NCI-H510A (cell line): ENCODE data around the gene OLFM1.
"Not testable (repeated sequence)": the region's sequence is repeated elsewhere in the genome, so short reads cannot be mapped to it uniquely, and the experiment has no call there.

ENCODE experiments used
- DNase-seq: peaks from one replicate; lab custom pipeline; 2025; lab: John Stamatoyannopoulos, UW

The OLFM1 gene

DNA sequence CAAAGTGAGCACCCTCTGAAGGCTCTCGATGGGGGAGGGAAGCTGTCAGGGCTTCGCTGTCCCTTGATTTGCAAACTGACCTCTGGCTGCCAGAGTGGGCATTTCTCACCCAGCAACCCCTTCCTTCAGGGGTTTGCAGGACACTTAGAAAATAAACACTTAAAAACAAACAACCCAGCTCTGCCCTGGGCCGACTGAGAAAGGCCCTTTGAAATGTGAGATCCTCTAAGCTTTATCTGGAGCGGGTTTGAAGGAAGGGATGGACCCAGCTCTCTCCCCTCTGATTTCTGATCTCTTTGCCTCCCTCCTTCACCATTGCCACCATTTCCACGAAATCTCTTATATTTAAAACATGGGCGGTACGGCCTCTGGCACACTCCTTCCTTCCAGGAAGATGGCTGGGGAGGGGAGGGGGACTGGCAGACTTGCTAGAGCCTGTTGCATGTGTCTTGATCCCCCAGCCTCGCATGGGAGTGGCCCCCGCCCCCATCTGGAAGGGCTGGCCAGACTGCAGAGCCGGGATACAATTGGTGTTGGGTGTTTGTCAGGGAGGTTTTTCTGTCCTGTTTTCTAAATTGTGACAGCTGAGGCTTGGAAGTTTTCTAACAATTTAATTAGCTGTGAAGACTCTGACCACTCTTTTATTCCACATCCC, 20.2 kb downstream of the OLFM1 start:
- DNase-seq, result no peak

- no peak for DNase-seq
Measured at GRCh38 chr9:135108831-135109510, 21.5 kb downstream of the OLFM1 start.

- no peak for DNase-seq
Measured at GRCh38 chr9:135109650-135110049, 22.2 kb downstream of the OLFM1 start.

GRCh38 chr9:135110416-135110815, 22.9 kb downstream of the OLFM1 start:
- DNase-seq, result no peak

DNA sequence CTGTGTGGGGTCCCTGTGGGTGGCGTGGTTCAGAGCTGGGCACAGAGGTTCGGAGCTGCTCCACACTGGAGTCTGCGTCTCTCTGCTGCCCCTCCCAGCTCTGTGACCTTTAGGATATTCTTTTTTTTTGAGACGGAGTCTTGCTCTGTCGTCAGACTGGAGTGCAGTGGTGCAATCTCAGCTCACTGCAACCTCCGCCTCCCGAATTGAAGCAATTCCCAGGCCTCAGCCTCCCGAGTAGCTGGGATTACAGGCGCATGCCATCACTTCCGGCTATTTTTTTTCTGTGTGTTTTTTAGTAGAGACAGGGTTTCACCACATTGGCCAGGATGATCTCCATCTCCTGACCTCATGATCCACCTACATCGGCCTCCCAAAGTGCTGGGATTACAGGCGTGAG, 24.1 kb downstream of the OLFM1 start:
- not testable (repeated sequence) for DNase-seq

DNA sequence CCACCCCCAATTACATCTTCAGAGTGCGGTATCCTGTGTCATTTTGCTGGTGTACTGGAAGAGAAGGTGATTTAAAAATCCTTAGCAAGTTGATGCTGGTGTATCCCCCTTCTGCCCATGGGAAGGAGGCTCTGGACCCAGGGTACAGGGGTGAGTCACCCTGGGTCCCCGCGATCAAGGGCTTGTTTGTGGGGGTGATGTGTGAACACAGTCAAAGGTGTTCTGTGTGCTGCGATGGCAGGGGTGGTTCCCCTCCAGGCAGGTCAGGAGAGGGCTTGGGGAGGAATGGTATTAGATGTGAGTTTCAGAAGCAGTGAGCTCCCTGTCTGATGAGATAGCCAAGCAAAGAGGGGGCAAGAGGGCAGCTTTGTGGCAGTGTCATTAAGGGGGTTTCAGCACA, 28.9 kb downstream of the OLFM1 start:
- no peak for DNase-seq

DNA sequence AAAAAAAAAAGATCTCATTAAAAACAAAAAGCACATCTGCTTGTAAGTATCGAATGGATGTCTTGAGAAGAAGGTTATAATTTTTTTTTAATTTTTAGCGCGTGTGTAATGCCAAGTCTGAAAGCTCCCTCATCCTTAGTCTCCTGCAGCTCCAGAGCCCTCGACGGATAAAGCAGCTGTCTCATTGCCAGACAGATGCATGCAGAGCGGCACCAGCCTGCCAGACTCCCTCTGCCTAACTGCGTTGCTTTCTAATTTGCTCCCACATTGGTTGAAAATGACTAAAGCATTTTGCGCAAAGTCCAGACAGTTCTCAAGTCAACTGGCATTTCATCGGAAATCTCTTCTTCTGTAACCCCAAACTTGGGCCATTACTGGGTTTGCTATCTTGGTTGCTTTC, 29.4 kb downstream of the OLFM1 start:
- DNase-seq, result no peak

- no peak for DNase-seq
Measured at GRCh38 chr9:135117281-135117680, 29.8 kb downstream of the OLFM1 start.

DNA sequence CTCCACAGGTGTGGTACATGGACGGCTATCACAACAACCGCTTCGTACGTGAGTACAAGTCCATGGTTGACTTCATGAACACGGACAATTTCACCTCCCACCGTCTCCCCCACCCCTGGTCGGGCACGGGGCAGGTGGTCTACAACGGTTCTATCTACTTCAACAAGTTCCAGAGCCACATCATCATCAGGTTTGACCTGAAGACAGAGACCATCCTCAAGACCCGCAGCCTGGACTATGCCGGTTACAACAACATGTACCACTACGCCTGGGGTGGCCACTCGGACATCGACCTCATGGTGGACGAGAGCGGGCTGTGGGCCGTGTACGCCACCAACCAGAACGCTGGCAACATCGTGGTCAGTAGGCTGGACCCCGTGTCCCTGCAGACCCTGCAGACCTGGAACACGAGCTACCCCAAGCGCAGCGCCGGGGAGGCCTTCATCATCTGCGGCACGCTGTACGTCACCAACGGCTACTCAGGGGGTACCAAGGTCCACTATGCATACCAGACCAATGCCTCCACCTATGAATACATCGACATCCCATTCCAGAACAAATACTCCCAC, 32.1 kb downstream of the OLFM1 start:
- no peak for DNase-seq

DNA sequence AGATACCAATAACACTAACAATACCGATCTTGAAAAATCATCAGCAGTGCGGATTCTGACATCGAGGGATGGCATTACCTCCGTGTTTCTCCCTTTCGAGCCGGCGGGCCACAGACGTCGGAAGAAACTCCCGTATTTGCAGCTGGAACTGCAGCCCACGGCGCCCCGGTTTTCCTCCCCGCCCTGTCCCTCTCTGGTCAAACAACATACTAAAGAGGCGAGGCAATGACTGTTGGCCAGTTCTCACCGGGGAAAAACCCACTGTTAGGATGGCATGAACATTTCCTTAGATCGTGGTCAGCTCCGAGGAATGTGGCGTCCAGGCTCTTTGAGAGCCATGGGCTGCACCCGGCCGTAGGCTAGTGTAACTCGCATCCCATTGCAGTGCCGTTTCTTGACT, 32.8 kb downstream of the OLFM1 start:
- no peak for DNase-seq

DNA sequence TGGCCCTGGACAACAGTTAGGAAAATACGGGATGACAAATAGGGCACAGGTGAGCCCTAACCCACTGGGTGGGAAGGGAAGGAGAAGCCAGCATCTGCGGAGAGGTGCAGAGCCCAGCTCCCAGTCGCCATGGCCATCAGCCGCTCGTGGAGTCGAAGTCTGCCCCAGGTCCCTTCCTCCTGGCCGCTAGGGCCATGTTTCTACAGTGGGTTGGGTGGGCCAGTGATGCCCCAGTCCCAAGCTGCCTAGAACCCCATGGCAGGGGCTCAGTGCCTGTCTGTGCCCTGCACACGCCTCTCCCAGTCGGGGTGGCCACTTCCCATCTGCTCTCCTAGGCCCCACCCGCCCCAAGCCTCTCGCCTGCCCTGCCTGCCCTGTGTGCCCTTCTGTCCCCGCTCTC, 34.8 kb downstream of the OLFM1 start:
- no peak for DNase-seq

DNA sequence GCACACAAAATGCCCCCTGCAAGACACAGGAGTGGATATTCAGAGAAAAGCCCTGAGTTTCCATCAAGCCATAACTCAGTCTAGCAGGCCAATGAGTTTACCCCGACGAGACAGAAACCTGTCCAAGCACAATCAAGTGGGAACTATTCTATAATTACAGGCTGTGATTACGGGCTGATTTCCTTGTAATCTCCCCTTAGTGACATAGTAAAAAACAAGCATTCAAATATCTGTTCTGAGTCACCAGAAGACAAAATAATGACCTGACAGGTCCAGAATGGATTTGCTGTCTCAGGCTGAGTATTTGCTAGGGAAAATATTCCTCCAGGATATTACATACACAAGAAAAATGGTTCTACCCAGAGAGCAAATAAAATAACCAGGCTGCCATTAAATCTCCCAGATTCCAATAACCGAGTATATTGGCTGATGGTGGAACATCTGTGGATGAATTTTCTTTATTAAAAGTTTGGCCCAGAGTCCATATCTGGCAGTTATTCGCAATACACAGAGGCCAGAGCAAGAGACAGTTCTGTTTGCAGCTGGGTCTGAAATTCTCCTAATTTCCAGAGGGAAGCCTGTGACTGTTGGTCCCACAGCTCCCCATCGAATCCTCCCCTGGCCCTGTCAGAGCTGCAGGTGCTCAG, 35.8 kb downstream of the OLFM1 start:
- no peak for DNase-seq

- no peak for DNase-seq
Measured at GRCh38 chr9:135123773-135124134, 36.3 kb downstream of the OLFM1 start.

- no peak for DNase-seq
Measured at GRCh38 chr9:135126451-135127187, 39.2 kb downstream of the OLFM1 start.

- no peak for DNase-seq
Measured at GRCh38 chr9:135127718-135128670, 40.5 kb downstream of the OLFM1 start.

GRCh38 chr9:135129137-135129695, 41.7 kb downstream of the OLFM1 start:
- no peak for DNase-seq

DNA sequence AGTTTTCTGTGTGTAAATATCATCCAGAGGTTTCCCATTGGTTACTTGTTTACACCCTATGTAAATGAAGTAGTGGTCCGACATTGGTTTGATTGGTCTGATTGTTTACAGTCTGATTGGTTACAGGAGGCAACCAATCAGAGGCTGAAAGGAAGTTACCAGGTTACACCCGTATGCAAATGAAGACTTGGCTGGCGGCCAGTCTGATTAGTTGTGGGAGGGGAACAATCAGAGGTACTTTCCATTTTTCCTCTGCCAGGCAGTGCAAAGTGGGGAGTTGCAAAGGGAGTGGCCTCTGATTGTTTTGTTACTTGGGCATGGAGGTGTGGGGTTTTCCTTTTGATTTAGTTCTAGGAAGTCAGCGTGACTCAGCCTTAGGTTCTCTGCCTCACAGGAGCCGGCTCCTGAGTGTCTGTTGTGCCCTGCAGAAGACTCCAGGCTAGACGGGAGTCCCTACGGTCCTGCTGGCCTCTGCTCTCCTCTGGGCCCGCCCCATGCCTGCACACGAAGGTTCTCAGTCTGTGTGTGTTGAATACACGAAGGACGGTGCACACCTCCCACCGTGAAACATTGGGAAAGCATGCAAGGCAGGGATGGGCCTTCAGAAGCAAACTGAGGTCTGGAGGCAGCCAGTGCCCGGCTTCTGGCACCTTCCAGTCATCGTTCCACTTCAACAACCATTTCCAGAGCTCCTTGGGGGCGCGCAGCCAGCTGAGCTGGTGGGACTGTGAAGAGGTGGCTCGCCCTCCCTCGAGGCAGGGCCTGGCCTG, 42.9 kb downstream of the OLFM1 start:
- no peak for DNase-seq

- DNase-seq, result no peak
Measured at GRCh38 chr9:135131488-135131887, 44.0 kb downstream of the OLFM1 start.

GRCh38 chr9:135132008-135132407, 44.5 kb downstream of the OLFM1 start:
- DNase-seq, result no peak
